Vagina (tissue), 2 donors: Measurements from ENCODE around the gene ZKSCAN5. TPM values are rescaled to one million over a fixed set of nuclear protein-coding genes. Genes with fewer than 3 reads are reported as not detected.

Experiments used
- DNase-seq, 2 donors: peaks; one replicate each; pipeline ENCODE4 v3.0.0-alpha.2; 2017; ENCODE audit errors: extremely low spot score in 2 of 2
- H3K27ac ChIP-seq: fragments of 200-600 bp; sonication (generic); one replicate; pipeline ENCODE4 v1.5.1; 2019
- H3K27me3 ChIP-seq: fragments of 200-600 bp; sonication (generic); one replicate; pipeline ENCODE4 v1.5.1; 2019
- H3K36me3 ChIP-seq, 2 donors: fragments of 200-600 bp; sonication (generic); one replicate each; pipeline ENCODE4 v1.5.1; 2017 to 2019
- H3K4me1 ChIP-seq: fragments of 200-600 bp; sonication (generic); one replicate; pipeline ENCODE4 v1.5.1; 2019
- H3K4me3 ChIP-seq, 2 donors: fragments of 200-600 bp; sonication (generic); 1 replicate in 1 of 2; 2 replicates in 1 of 2; pipeline ENCODE4 v1.5.1; 2016 to 2019
- H3K9me3 ChIP-seq: fragments of 200-600 bp; sonication (generic); one replicate; pipeline ENCODE4 v1.5.1; 2019
- POLR2A ChIP-seq, 2 donors: fragments of 450-650 bp; IDR thresholded peaks; one replicate each; pipeline ENCODE4 v1.6.1; 2017; ENCODE audit warnings: antibody characterized with exemption in 2 of 2, mild to moderate bottlenecking in 2 of 2, moderate library complexity in 2 of 2
- POLR2AphosphoS5 ChIP-seq, 2 donors: sonication (generic); formaldehyde crosslinking; IDR thresholded peaks; one replicate each; pipeline ENCODE4 v1.9.0; 2017; ENCODE audit warnings: antibody characterized with exemption in 2 of 2, mild to moderate bottlenecking in 2 of 2, low read depth in 1 of 2; ENCODE audit not compliant: insufficient read depth in 1 of 2
- intact Hi-C: fragments of 100-400 bp; cut with DNase I; formaldehyde crosslinking; loops from one replicate; pipeline ENCODE4 v1.15.1; 2023
- total RNA-seq: library from RNA; depleted of rRNA; stranded (reverse); fragments of >200 nt; gene quantifications from one replicate; pipeline ENCODE4 v1.2.3, GENCODE V29; 2016
- TF ChIP-seq, protein P1 (sequence below), 3 experiments: fragments of 450-650 bp in 2 of 3; fragments of 200-600 bp in 1 of 3; sonication (generic) in 1 of 3; IDR thresholded peaks; one replicate each; pipeline ENCODE4 v1.5.1; 2017 to 2019; ENCODE audit warnings: antibody characterized with exemption in 3 of 3, mild to moderate bottlenecking in 2 of 3, moderate library complexity in 2 of 3

Gene ZKSCAN5
- total RNA-seq, 1 donor from 2014 or later = 7.1 TPM

DNA sequence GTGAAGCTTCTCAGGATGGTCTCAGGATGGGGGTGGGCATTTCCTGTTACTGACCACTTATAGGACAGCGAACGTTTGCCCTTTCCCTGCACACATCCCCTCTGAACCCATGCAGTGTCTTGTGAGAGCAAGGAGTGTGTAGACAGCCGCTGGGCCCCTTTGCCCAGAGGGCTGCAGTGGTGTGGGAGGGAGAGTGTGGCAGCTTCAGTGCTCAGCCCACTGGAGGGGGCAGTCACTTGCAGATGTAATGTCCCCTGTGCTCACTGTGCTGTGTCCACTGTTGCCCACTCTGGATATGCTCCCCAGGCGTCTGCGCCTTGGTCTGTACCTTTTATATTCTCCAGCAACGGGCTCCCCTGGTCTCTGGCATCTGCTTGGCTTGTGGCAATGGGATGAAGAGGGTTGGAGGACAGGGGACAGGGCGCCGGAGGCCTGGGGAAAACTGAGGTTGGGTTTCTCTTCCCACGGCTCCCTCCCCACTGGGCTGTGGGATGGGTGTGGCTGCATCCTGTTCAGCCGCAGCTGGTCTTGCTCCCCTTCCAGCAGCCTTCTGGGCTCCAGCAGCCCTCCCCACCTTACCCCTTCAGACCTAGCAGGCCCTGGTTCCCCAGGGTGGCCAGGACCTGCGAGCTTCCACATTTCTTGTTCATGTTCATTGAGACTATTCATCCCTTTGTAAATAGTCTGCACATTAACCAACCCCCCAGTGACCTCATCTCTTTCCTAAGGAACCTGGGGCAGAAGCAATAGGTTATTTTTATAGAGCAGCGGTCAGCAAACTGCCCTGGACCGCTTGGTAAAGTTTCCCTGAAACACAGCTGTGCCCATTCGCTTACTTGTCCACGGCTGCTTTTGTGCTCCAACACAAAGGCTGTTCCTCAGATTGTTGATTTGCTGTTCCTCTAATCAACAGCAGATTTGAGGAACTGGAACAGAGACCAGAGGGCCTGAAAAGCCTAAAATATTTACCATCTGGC, 25.7 kb upstream of the ZKSCAN5 start:
- Histone ChIP-seq H3K9me3 (no peaks in the 10 kb centered on the region), H3K27ac (peak overlapping the region; percentile 7), H3K36me3 (peaks cover 0 to 12% of the 10 kb centered on the region in 2 donors), H3K4me3 (no peak overlapping the region), H3K27me3 (no peaks in the 10 kb centered on the region), H3K4me1 (peaks cover 3% of the 10 kb centered on the region)
- no peak for TF ChIP-seq POLR2AphosphoS5 (IDR thresholded peaks at IDR 0.05; ENCODE audit: insufficient read depth in 1 of 2, low read depth in 1 of 2)
- TF ChIP-seq, protein P1, sequence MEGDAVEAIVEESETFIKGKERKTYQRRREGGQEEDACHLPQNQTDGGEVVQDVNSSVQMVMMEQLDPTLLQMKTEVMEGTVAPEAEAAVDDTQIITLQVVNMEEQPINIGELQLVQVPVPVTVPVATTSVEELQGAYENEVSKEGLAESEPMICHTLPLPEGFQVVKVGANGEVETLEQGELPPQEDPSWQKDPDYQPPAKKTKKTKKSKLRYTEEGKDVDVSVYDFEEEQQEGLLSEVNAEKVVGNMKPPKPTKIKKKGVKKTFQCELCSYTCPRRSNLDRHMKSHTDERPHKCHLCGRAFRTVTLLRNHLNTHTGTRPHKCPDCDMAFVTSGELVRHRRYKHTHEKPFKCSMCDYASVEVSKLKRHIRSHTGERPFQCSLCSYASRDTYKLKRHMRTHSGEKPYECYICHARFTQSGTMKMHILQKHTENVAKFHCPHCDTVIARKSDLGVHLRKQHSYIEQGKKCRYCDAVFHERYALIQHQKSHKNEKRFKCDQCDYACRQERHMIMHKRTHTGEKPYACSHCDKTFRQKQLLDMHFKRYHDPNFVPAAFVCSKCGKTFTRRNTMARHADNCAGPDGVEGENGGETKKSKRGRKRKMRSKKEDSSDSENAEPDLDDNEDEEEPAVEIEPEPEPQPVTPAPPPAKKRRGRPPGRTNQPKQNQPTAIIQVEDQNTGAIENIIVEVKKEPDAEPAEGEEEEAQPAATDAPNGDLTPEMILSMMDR (IDR thresholded peaks at IDR 0.05) = no peak
- no peak for DNase-seq
- intact Hi-C loops = no loop called here

DNA sequence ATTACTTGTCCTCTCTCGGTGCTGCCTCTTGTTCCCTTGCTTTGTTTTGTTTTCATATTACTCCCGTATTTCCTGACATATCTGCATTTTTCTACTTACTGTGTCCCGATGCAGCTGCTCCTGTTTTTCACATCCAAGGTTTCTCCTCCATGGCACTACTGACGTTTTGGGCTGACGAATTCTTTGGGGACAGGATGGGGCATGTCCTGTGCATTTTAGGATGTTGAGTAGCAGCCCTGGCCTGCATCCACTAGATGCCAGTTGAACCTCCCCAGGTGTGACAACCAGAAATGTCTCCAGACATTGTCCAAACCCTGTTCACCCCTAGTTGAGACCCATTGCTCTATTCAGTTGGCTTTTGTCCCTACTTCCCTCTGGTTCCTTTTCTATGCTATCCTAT, 19.4 kb upstream of the ZKSCAN5 start:
- TF ChIP-seq, protein P1 (IDR thresholded peaks at IDR 0.05) = no peak
- no peak for TF ChIP-seq POLR2AphosphoS5 (IDR thresholded peaks at IDR 0.05; ENCODE audit: insufficient read depth in 1 of 2, low read depth in 1 of 2)
- no peak for TF ChIP-seq POLR2A (IDR thresholded peaks at IDR 0.05)
- Histone ChIP-seq H3K36me3 (peaks cover 0 to 13% of the 10 kb centered on the region in 2 donors), H3K27ac (no peak overlapping the region), H3K4me1 (no peaks in the 10 kb centered on the region), H3K27me3 (no peaks in the 10 kb centered on the region), H3K9me3 (no peaks in the 10 kb centered on the region), H3K4me3 (no peak overlapping the region)
- no peak for DNase-seq
- intact Hi-C loops = no loop called here

DNA sequence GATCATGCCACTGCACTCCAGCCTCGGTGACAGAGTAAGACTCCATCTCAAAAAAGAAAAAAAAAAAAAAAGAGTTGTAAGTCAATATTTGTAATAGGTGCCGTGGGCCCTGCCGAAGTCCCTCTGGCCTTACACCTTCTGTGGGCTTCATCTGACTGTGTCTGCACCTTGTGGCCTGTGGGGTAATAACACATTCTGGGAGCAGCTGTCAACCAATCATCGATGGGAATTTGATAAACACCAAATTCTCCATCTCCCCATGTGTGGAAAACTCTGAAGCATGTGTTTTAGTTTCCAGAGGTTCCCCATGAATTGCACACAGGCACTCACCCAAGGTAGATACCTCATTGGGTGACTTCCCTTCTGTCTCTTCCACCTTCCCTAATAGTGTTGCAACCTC, 15.2 kb upstream of the ZKSCAN5 start:
- Histone ChIP-seq H3K27me3 (no peaks in the 10 kb centered on the region), H3K4me3 (no peak overlapping the region), H3K27ac (no peak overlapping the region), H3K36me3 (peaks cover 12 to 24% of the 10 kb centered on the region in 2 donors), H3K9me3 (peaks cover 10% of the 10 kb centered on the region), H3K4me1 (no peaks in the 10 kb centered on the region)
- no peak for DNase-seq
- TF ChIP-seq, protein P1 (IDR thresholded peaks at IDR 0.05) = no peak
- TF ChIP-seq POLR2AphosphoS5 (IDR thresholded peaks at IDR 0.05; ENCODE audit: insufficient read depth in 1 of 2, low read depth in 1 of 2) (no peak), POLR2A (IDR thresholded peaks at IDR 0.05) (no peak)
- intact Hi-C loops = no loop called here

DNA sequence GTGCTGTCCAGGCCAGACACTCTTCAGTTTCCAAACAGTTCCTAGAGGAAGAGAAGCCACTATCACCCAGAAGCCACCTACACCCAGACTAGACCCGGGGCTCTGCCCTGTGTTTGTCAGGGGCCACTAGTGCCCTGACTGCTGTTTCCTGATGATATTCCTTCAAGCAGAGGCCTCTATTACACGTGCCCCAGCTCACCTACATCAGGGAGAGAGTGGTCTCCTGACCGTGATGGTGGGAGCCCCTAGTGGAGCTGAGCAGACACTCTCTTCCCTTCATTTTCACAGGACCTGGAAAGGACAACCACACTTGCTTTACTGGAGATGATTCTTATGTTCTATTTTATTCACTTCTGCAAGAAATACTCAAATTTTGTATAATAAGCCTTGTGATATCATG, 13.6 kb upstream of the ZKSCAN5 start:
- intact Hi-C loops = no loop called here
- H3K27ac ChIP-seq = no peak overlapping the region
- peaks cover 14 to 34% of the 10 kb centered on the region in 2 donors for H3K36me3 ChIP-seq
- no peak overlapping the region for H3K4me3 ChIP-seq
- no peak for DNase-seq
- TF ChIP-seq, protein P1 (IDR thresholded peaks at IDR 0.05) = no peak
- TF ChIP-seq POLR2A (IDR thresholded peaks at IDR 0.05) (no peak), POLR2AphosphoS5 (IDR thresholded peaks at IDR 0.05; ENCODE audit: insufficient read depth in 1 of 2, low read depth in 1 of 2) (no peak)
- H3K27me3 ChIP-seq = no peaks in the 10 kb centered on the region
- peaks cover 10% of the 10 kb centered on the region for H3K9me3 ChIP-seq
- no peaks in the 10 kb centered on the region for H3K4me1 ChIP-seq

DNA sequence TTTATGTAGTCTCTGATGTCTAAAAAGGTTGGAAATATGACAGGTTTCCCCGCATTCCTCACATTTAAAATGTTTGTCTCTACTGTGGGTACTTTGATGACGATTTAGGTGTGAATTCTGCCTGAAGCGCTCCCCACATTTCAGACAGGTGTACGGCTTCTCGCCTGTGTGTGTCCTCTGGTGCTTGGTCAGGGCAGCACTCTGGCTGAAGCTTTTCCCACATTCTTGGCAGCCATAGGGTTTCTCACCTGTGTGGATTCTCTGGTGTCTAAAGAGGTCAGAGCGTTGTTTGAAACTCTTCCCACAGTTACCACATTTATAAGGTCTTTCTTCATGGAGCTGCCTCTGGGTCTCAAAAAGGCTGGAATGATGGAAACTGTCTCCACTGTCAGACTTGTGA, 10.6 kb upstream of the ZKSCAN5 start:
- DNase-seq = no peak
- no peak overlapping the region for H3K4me3 ChIP-seq
- H3K27ac ChIP-seq = no peak overlapping the region
- H3K9me3 ChIP-seq = peaks cover 10% of the 10 kb centered on the region
- no peaks in the 10 kb centered on the region for H3K27me3 ChIP-seq
- intact Hi-C loops = no loop called here
- H3K36me3 ChIP-seq = peaks cover 14 to 58% of the 10 kb centered on the region in 2 donors
- H3K4me1 ChIP-seq = peaks cover 19% of the 10 kb centered on the region
- TF ChIP-seq POLR2AphosphoS5 (IDR thresholded peaks at IDR 0.05; ENCODE audit: insufficient read depth in 1 of 2, low read depth in 1 of 2) (no peak), POLR2A (IDR thresholded peaks at IDR 0.05) (no peak)
- TF ChIP-seq, protein P1 (IDR thresholded peaks at IDR 0.05) = no peak
